ENCODE results near the gene ZP2.

DNA sequence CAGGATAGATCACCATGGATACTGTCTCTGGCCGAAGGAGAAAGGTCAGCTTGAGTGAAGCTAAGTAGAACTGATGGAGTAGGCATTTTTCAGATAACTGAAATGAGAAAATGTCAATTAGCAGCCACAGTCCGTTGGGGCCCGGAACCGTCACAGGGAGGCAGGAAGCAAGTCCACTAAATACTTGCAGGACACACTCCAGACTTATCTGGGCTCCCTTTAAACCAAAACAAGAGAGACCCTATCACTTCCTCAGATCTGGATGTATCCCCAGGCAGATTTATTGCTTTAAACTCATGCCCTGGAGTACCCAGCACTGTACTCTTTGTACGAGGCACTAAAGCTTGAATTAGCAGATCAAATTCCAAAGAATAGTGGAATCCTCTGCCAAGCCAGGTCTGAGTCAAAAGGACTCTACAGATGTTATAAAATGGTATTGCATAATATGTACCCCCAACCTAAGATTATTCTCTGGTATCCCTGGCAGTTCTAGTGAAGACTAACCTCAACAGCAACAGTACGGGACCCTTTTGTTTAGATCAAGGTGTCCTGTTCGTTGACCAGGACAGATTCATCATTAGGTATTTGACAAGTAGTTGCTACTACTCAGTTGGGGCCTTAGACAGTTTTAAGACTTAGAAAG lies 8.1 kb downstream of the ZP2 start:
- TF ChIP-seq POLR2AphosphoS5 (IDR thresholded peaks at IDR 0.05): no peak
- TF ChIP-seq, protein P1, sequence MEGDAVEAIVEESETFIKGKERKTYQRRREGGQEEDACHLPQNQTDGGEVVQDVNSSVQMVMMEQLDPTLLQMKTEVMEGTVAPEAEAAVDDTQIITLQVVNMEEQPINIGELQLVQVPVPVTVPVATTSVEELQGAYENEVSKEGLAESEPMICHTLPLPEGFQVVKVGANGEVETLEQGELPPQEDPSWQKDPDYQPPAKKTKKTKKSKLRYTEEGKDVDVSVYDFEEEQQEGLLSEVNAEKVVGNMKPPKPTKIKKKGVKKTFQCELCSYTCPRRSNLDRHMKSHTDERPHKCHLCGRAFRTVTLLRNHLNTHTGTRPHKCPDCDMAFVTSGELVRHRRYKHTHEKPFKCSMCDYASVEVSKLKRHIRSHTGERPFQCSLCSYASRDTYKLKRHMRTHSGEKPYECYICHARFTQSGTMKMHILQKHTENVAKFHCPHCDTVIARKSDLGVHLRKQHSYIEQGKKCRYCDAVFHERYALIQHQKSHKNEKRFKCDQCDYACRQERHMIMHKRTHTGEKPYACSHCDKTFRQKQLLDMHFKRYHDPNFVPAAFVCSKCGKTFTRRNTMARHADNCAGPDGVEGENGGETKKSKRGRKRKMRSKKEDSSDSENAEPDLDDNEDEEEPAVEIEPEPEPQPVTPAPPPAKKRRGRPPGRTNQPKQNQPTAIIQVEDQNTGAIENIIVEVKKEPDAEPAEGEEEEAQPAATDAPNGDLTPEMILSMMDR (IDR thresholded peaks at IDR 0.05): no peak
